GM18868 (cell line): ENCODE results near the gene H2AZ2.
"Not testable (repeated sequence)": the region's sequence is repeated elsewhere in the genome, so short reads cannot be mapped to it uniquely, and the experiment has no call there.

Source experiments
- ATAC-seq: cut with Tn5 transposase; IDR thresholded peaks from one replicate; pipeline ENCODE4 v1.9.1; 2021; ENCODE audit warnings: mild to moderate bottlenecking, moderate library complexity; ENCODE audit not compliant: unreplicated experiment

H2AZ2 gene

GRCh38 chr7:44789990-44790389 is 57.9 kb downstream of the H2AZ2 start:
- ATAC-seq: no peak

- ATAC-seq: no peak
These were observed 60.1 kb downstream of the H2AZ2 start for GRCh38 chr7:44787762-44788161.

- no peak for ATAC-seq
These were observed 60.8 kb downstream of the H2AZ2 start for GRCh38 chr7:44787041-44787440.

- not testable (repeated sequence) for ATAC-seq
These were observed 62.7 kb downstream of the H2AZ2 start for GRCh38 chr7:44785218-44785617.

- no peak for ATAC-seq
These were observed 63.5 kb downstream of the H2AZ2 start for GRCh38 chr7:44784364-44784763.

- no peak for ATAC-seq
These were observed 64.5 kb downstream of the H2AZ2 start for GRCh38 chr7:44783407-44783806.

GRCh38 chr7:44782460-44782859 is 65.4 kb downstream of the H2AZ2 start:
- ATAC-seq: no peak
